ENCODE results near the gene CACNA1C. TPM values are rescaled to one million over a fixed set of nuclear protein-coding genes. Genes with fewer than 3 reads are reported as not detected.

CACNA1C gene
- total RNA-seq, 2 experiments from 2014 or later, result 0.69 to 1.4 TPM

DNA sequence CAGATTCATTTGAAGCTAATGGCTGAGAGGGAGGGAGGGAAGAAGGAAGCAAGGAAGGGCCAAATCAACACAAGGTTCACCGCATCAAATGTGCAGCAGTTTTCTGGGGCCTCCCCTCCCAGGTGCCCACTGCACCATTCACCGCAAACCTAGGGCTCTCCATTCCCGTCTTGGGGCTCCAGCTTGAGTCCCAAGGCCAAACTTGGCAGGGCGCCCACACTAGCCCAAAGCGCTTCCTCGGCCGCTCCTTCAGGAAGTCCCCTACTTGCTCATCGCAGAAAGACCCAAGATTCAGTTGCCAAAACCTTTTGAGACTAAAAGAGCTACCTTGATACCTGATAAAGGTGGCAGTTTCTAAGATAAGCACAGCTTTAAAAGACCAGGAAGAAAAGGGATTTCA lies 601.5 kb downstream of the CACNA1C start:
- CTCF ChIA-PET (ENCODE audit: unreplicated experiment), result no interaction called here
- TF ChIP-seq EZH2phosphoT487 (IDR thresholded peaks at IDR 0.05; ENCODE audit: borderline replicate concordance, low read depth, low read length), result no peak
- TF ChIP-seq, protein P1, sequence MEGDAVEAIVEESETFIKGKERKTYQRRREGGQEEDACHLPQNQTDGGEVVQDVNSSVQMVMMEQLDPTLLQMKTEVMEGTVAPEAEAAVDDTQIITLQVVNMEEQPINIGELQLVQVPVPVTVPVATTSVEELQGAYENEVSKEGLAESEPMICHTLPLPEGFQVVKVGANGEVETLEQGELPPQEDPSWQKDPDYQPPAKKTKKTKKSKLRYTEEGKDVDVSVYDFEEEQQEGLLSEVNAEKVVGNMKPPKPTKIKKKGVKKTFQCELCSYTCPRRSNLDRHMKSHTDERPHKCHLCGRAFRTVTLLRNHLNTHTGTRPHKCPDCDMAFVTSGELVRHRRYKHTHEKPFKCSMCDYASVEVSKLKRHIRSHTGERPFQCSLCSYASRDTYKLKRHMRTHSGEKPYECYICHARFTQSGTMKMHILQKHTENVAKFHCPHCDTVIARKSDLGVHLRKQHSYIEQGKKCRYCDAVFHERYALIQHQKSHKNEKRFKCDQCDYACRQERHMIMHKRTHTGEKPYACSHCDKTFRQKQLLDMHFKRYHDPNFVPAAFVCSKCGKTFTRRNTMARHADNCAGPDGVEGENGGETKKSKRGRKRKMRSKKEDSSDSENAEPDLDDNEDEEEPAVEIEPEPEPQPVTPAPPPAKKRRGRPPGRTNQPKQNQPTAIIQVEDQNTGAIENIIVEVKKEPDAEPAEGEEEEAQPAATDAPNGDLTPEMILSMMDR (conservative IDR thresholded peaks at IDR 0.05; ENCODE audit: low read length), result no peak

DNA sequence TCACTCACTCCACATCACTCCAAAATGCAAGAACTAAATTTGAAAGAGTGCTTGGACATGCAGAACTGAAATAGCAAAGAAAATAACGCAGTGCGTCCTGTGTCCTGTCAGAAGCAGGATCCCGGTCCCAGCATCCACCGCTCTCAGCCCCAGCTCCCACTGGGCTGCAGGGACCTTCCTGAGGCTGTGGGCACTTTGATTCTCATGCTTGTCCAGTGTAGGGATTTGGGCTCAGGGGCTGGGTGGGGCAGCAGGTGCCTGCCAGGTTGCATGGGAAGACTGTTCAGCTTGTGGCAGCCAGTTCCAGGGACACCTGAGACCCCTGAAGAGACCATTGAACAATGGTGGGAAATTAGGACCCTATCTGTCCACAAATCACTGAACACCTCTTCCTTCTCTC lies 602.0 kb downstream of the CACNA1C start:
- intact Hi-C loops (cut with micrococcal nuclease; ENCODE audit: unreplicated experiment), result no loop called here
- H2AFZ ChIP-seq (ENCODE audit: low read length), result no peak overlapping the region
- peaks cover 16% of the 10 kb centered on the region for H3K4me1 ChIP-seq (ENCODE audit: insufficient read depth, low read length, poor library complexity, severe bottlenecking)
- CTCF ChIA-PET (ENCODE audit: unreplicated experiment), result no interaction called here
- no peaks in the 10 kb centered on the region for H3K9me2 ChIP-seq (ENCODE audit: insufficient read depth, low read length)
- TF ChIP-seq EZH2phosphoT487 (IDR thresholded peaks at IDR 0.05; ENCODE audit: borderline replicate concordance, low read depth, low read length), result no peak
- TF ChIP-seq, protein P1 (conservative IDR thresholded peaks at IDR 0.05; ENCODE audit: low read length), result no peak
- no TSS peak for BruUV-seq (replicated peaks)
- no peak overlapping the region for H3K4me3 ChIP-seq (ENCODE audit: low read depth, low read length, poor library complexity, severe bottlenecking)
- H3K36me3 ChIP-seq (ENCODE audit: insufficient read depth, low read length), result no peaks in the 10 kb centered on the region
- H3K79me2 ChIP-seq (ENCODE audit: insufficient read depth, low read depth, low read length), result no peaks in the 10 kb centered on the region
- no peaks in the 10 kb centered on the region; the same call in 1 of the 2 replicates for H3K9me3 ChIP-seq (ENCODE audit: low read length)
- POLR2A ChIA-PET, result no interaction called here
- H4K20me1 ChIP-seq (ENCODE audit: insufficient read depth, low read length), result no peaks in the 10 kb centered on the region
- H3K4me2 ChIP-seq (ENCODE audit: low read length), result no peak overlapping the region
- DNase-seq (ENCODE audit: low spot score), result no peak
- H3K27ac ChIP-seq (ENCODE audit: low read depth, low read length, poor library complexity, severe bottlenecking), result no peak overlapping the region

More for the DNA sequence above, 601.5 kb downstream of the CACNA1C start:
- POLR2A ChIA-PET, result no interaction called here
- Histone ChIP-seq H3K36me3 (ENCODE audit: insufficient read depth, low read length) (no peaks in the 10 kb centered on the region), H3K4me2 (ENCODE audit: low read length) (no peak overlapping the region), H3K4me1 (ENCODE audit: insufficient read depth, low read length, poor library complexity, severe bottlenecking) (peaks cover 12% of the 10 kb centered on the region), H3K9me2 (ENCODE audit: insufficient read depth, low read length) (no peaks in the 10 kb centered on the region), H3K4me3 (ENCODE audit: low read depth, low read length, poor library complexity, severe bottlenecking) (no peak overlapping the region), H2AFZ (ENCODE audit: low read length) (no peak overlapping the region), H3K79me2 (ENCODE audit: insufficient read depth, low read depth, low read length) (no peaks in the 10 kb centered on the region), H3K27ac (ENCODE audit: low read depth, low read length, poor library complexity, severe bottlenecking) (no peak overlapping the region), H3K9me3 (ENCODE audit: low read length) (no peaks in the 10 kb centered on the region; the same call in 1 of the 2 replicates), H4K20me1 (ENCODE audit: insufficient read depth, low read length) (no peaks in the 10 kb centered on the region)
- no TSS peak for BruUV-seq (replicated peaks)
- DNase-seq (ENCODE audit: low spot score), result no peak
- intact Hi-C loops (cut with micrococcal nuclease; ENCODE audit: unreplicated experiment), result no loop called here

DNA sequence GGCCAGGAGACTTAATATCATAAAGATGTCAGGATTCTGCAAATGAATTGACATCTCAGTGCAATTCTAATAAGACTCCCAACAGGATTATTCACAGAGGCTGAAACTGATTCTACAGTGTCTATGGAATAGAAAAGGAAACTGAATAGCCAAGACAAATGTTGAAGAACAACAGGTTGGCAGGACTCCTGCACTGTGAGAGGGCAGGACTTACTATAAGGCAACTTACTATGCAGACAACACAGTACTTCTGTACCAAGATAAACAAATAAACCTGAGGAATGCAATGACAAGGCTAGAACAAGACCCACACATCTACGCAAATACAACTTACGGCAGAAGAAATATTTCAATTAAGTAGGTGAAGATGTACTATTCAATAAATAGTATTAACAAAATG lies 609.7 kb downstream of the CACNA1C start:
- TF ChIP-seq, protein P1 (conservative IDR thresholded peaks at IDR 0.05; ENCODE audit: low read length), result no peak
- TF ChIP-seq EZH2phosphoT487 (IDR thresholded peaks at IDR 0.05; ENCODE audit: borderline replicate concordance, low read depth, low read length), result no peak

More for the DNA sequence above, 609.7 kb downstream of the CACNA1C start:
- Histone ChIP-seq H3K27ac (ENCODE audit: low read depth, low read length, poor library complexity, severe bottlenecking) (no peak overlapping the region), H3K9me3 (ENCODE audit: low read length) (no peaks in the 10 kb centered on the region), H3K4me3 (ENCODE audit: low read depth, low read length, poor library complexity, severe bottlenecking) (no peak overlapping the region), H3K4me1 (ENCODE audit: insufficient read depth, low read length, poor library complexity, severe bottlenecking) (peaks cover 23% of the 10 kb centered on the region), H3K36me3 (ENCODE audit: insufficient read depth, low read length) (no peaks in the 10 kb centered on the region), H4K20me1 (ENCODE audit: insufficient read depth, low read length) (no peaks in the 10 kb centered on the region), H2AFZ (ENCODE audit: low read length) (no peak overlapping the region), H3K79me2 (ENCODE audit: insufficient read depth, low read depth, low read length) (no peaks in the 10 kb centered on the region), H3K4me2 (ENCODE audit: low read length) (no peak overlapping the region), H3K9me2 (ENCODE audit: insufficient read depth, low read length) (no peaks in the 10 kb centered on the region)
- intact Hi-C loops (cut with micrococcal nuclease; ENCODE audit: unreplicated experiment), result no loop called here
- ChIA-PET POLR2A (interaction anchor here (0.7 kb wide), 1 partner anchor 105 kb away, joined by 3 read pairs; no protein-coding TSS in a partner anchor), CTCF (ENCODE audit: unreplicated experiment) (no interaction called here)
- BruUV-seq (replicated peaks), result no TSS peak
- DNase-seq (ENCODE audit: low spot score), result no peak
